ENCODE data around the gene HMCN2.

The HMCN2 gene

GRCh38 chr9:130286072-130286770, 20.7 kb downstream of the HMCN2 start:
- in situ Hi-C loops (cut with MboI; ENCODE audit: low sequenced_read_pairs) = no loop called here

GRCh38 chr9:130286781-130287428, 21.3 kb downstream of the HMCN2 start:
- in situ Hi-C loops (cut with MboI; ENCODE audit: low sequenced_read_pairs) = no loop called here

- in situ Hi-C loops (cut with MboI; ENCODE audit: low sequenced_read_pairs) = no loop called here
These were observed 22.2 kb downstream of the HMCN2 start for GRCh38 chr9:130287736-130288135.

GRCh38 chr9:130288393-130288792, 22.8 kb downstream of the HMCN2 start:
- in situ Hi-C loops (cut with MboI; ENCODE audit: low sequenced_read_pairs) = no loop called here

- in situ Hi-C loops (cut with MboI; ENCODE audit: low sequenced_read_pairs) = no loop called here
These were observed 23.5 kb downstream of the HMCN2 start for GRCh38 chr9:130288926-130289690.

GRCh38 chr9:130289711-130290241, 24.2 kb downstream of the HMCN2 start:
- in situ Hi-C loops (cut with MboI; ENCODE audit: low sequenced_read_pairs) = no loop called here

GRCh38 chr9:130290291-130291181, 25.0 kb downstream of the HMCN2 start:
- in situ Hi-C loops (cut with MboI; ENCODE audit: low sequenced_read_pairs) = no loop called here

GRCh38 chr9:130291474-130291873, 25.9 kb downstream of the HMCN2 start:
- in situ Hi-C loops (cut with MboI; ENCODE audit: low sequenced_read_pairs) = no loop called here

- in situ Hi-C loops (cut with MboI; ENCODE audit: low sequenced_read_pairs) = no loop called here
These were observed 26.5 kb downstream of the HMCN2 start for GRCh38 chr9:130292106-130292505.

- in situ Hi-C loops (cut with MboI; ENCODE audit: low sequenced_read_pairs) = no loop called here
These were observed 29.1 kb downstream of the HMCN2 start for GRCh38 chr9:130294664-130295063.

GRCh38 chr9:130295431-130295830, 29.9 kb downstream of the HMCN2 start:
- in situ Hi-C loops (cut with MboI; ENCODE audit: low sequenced_read_pairs) = no loop called here

GRCh38 chr9:130295945-130296782, 30.6 kb downstream of the HMCN2 start:
- in situ Hi-C loops (cut with MboI; ENCODE audit: low sequenced_read_pairs) = no loop called here

GRCh38 chr9:130296783-130297055, 31.2 kb downstream of the HMCN2 start:
- in situ Hi-C loops (cut with MboI; ENCODE audit: low sequenced_read_pairs) = no loop called here

GRCh38 chr9:130297371-130297770, 31.8 kb downstream of the HMCN2 start:
- in situ Hi-C loops (cut with MboI; ENCODE audit: low sequenced_read_pairs) = no loop called here

GRCh38 chr9:130298662-130299279, 33.2 kb downstream of the HMCN2 start:
- in situ Hi-C loops (cut with MboI; ENCODE audit: low sequenced_read_pairs) = no loop called here

GRCh38 chr9:130299785-130300615, 34.4 kb downstream of the HMCN2 start:
- in situ Hi-C loops (cut with MboI; ENCODE audit: low sequenced_read_pairs) = no loop called here

GRCh38 chr9:130300739-130301138, 35.2 kb downstream of the HMCN2 start:
- in situ Hi-C loops (cut with MboI; ENCODE audit: low sequenced_read_pairs) = no loop called here

GRCh38 chr9:130301483-130302286, 36.1 kb downstream of the HMCN2 start:
- in situ Hi-C loops (cut with MboI; ENCODE audit: low sequenced_read_pairs) = no loop called here

Measured in HL-60/S4 (cell line).